ENCODE data around the gene ADAP1.
A peak's percentile ranks its signal among the peaks of the same experiment; 100 is the strongest.

The ADAP1 gene

GRCh38 chr7:977326-978048 is 23.0 kb upstream of the ADAP1 start:
- no peak overlapping the region for H3K4me3 ChIP-seq (ENCODE audit: low read depth, low read length)
- no peak for DNase-seq (ENCODE audit: low read depth)

- no peak for DNase-seq (ENCODE audit: low read depth)
- no peak overlapping the region for H3K4me3 ChIP-seq (ENCODE audit: low read depth, low read length)
Observed at GRCh38 chr7:976901-977325, 22.4 kb upstream of the ADAP1 start.

GRCh38 chr7:975702-976473 is 21.4 kb upstream of the ADAP1 start:
- peak overlapping the region; percentile 97 for H3K4me3 ChIP-seq (ENCODE audit: low read depth, low read length)
- DNase-seq (ENCODE audit: low read depth), result no peak

GRCh38 chr7:974820-975681 is 20.6 kb upstream of the ADAP1 start, which contains the start of gene COX19:
Gene COX19, minus strand, starts transcription at chr7:975549. Its CDS starts 40 bp downstream, at chr7:975509.
- DNase-seq (ENCODE audit: low read depth), result peak; percentile 60
- H3K4me3 ChIP-seq (ENCODE audit: low read depth, low read length), result peak within 1 kb of the TSS; percentile 97

- H3K4me3 ChIP-seq (ENCODE audit: low read depth, low read length), result peak overlapping the region; percentile 97
- no peak for DNase-seq (ENCODE audit: low read depth)
Observed at GRCh38 chr7:974172-974571, 19.7 kb upstream of the ADAP1 start.

GRCh38 chr7:973312-973711 is 18.8 kb upstream of the ADAP1 start:
- no peak for DNase-seq (ENCODE audit: low read depth)
- no peak overlapping the region for H3K4me3 ChIP-seq (ENCODE audit: low read depth, low read length)

GRCh38 chr7:972676-973309 is 18.3 kb upstream of the ADAP1 start:
- no peak for DNase-seq (ENCODE audit: low read depth)

GRCh38 chr7:972110-972509 is 17.6 kb upstream of the ADAP1 start:
- no peak for DNase-seq (ENCODE audit: low read depth)
- no peak overlapping the region for H3K4me3 ChIP-seq (ENCODE audit: low read depth, low read length)

More at GRCh38 chr7:972676-973309, 18.3 kb upstream of the ADAP1 start:
- H3K4me3 ChIP-seq (ENCODE audit: low read depth, low read length), result no peak overlapping the region

- no peak overlapping the region for H3K4me3 ChIP-seq (ENCODE audit: low read depth, low read length)
- no peak for DNase-seq (ENCODE audit: low read depth)
Observed at GRCh38 chr7:970744-971143, 16.3 kb upstream of the ADAP1 start.

GRCh38 chr7:969403-969802 is 14.9 kb upstream of the ADAP1 start:
- H3K4me3 ChIP-seq (ENCODE audit: low read depth, low read length), result no peak overlapping the region

GRCh38 chr7:968205-969105 is 14.0 kb upstream of the ADAP1 start:
- H3K4me3 ChIP-seq (ENCODE audit: low read depth, low read length), result no peak overlapping the region
- no peak for DNase-seq (ENCODE audit: low read depth)

More at GRCh38 chr7:969403-969802, 14.9 kb upstream of the ADAP1 start:
- no peak for DNase-seq (ENCODE audit: low read depth)

- DNase-seq (ENCODE audit: low read depth), result no peak
- no peak overlapping the region for H3K4me3 ChIP-seq (ENCODE audit: low read depth, low read length)
Observed at GRCh38 chr7:967361-968082, 13.0 kb upstream of the ADAP1 start.

- DNase-seq (ENCODE audit: low read depth), result no peak
- no peak overlapping the region for H3K4me3 ChIP-seq (ENCODE audit: low read depth, low read length)
Observed at GRCh38 chr7:966291-967069, 12.0 kb upstream of the ADAP1 start.

GRCh38 chr7:964401-965231 is 10.1 kb upstream of the ADAP1 start:
- no peak overlapping the region for H3K4me3 ChIP-seq (ENCODE audit: low read depth, low read length)
- DNase-seq (ENCODE audit: low read depth), result no peak

- no peak for DNase-seq (ENCODE audit: low read depth)
- H3K4me3 ChIP-seq (ENCODE audit: low read depth, low read length), result no peak overlapping the region
Observed at GRCh38 chr7:963236-964078, 9.0 kb upstream of the ADAP1 start.

All from skeletal muscle cell (primary cell).